Stimulated activated effector memory CD8-positive, alpha-beta T cell treated with anti-CD3 and anti-CD28 coated beads, Interleukin-12 subunit alpha, Interleukin-12 subunit beta, amount 100 ng/mL, for 72 hours (primary cell): ENCODE results near the gene CDH13.

Source experiments
- ATAC-seq: fragments of 150-1000 bp; cut with Tn5 transposase; 2 replicates; pipeline ENCODE4 v1.10.0; 2021
- DNase-seq, 2 donors: peaks; one replicate each; pipeline ENCODE4 v3.0.0; 2021 to 2022; ENCODE audit warnings: low spot score in 2 of 2
- H3K27ac Mint-ChIP-seq: one replicate; pipeline ENCODE4 v1.8.0; 2022; ENCODE audit warnings: mild to moderate bottlenecking, mixed read lengths
- H3K36me3 Mint-ChIP-seq: one replicate; pipeline ENCODE4 v1.8.0; 2022; ENCODE audit warnings: mild to moderate bottlenecking, mixed read lengths
- H3K4me1 Mint-ChIP-seq: one replicate; pipeline ENCODE4 v1.8.0; 2022; ENCODE audit warnings: mixed read lengths
- H3K4me3 Mint-ChIP-seq: one replicate; pipeline ENCODE4 v1.8.0; 2022; ENCODE audit warnings: mild to moderate bottlenecking, mixed read lengths
- H3K9me3 Mint-ChIP-seq: one replicate; pipeline ENCODE4 v1.8.0; 2022; ENCODE audit warnings: mixed read lengths

The CDH13 gene

GRCh38 chr16:82783933-82784572 is 157.3 kb downstream of the CDH13 start:
- H3K9me3 Mint-ChIP-seq = no peaks in the 10 kb centered on the region
- no peak overlapping the region for H3K27ac Mint-ChIP-seq
- H3K36me3 Mint-ChIP-seq = no peaks in the 10 kb centered on the region
- peaks cover 10% of the 10 kb centered on the region for H3K4me1 Mint-ChIP-seq
- DNase-seq (no peak), ATAC-seq (no peak)
- no peak overlapping the region for H3K4me3 Mint-ChIP-seq

- DNase-seq = no peak
- no peak overlapping the region for H3K4me3 Mint-ChIP-seq
Observed at GRCh38 chr16:82784573-82784968, 157.8 kb downstream of the CDH13 start.

GRCh38 chr16:82788225-82788624 is 161.5 kb downstream of the CDH13 start:
- Mint-ChIP-seq H3K4me3 (no peak overlapping the region), H3K36me3 (no peaks in the 10 kb centered on the region), H3K4me1 (no peaks in the 10 kb centered on the region), H3K27ac (no peak overlapping the region), H3K9me3 (no peaks in the 10 kb centered on the region)
- no peak for ATAC-seq
- DNase-seq = no peak

More at GRCh38 chr16:82784573-82784968, 157.8 kb downstream of the CDH13 start:
- Mint-ChIP-seq H3K4me1 (peaks cover 10% of the 10 kb centered on the region), H3K36me3 (no peaks in the 10 kb centered on the region), H3K9me3 (no peaks in the 10 kb centered on the region), H3K27ac (no peak overlapping the region)
- ATAC-seq = no peak

GRCh38 chr16:82788919-82789318 is 162.2 kb downstream of the CDH13 start:
- H3K27ac Mint-ChIP-seq = no peak overlapping the region
- no peaks in the 10 kb centered on the region for H3K9me3 Mint-ChIP-seq
- H3K4me1 Mint-ChIP-seq = no peaks in the 10 kb centered on the region
- no peaks in the 10 kb centered on the region for H3K36me3 Mint-ChIP-seq
- DNase-seq = no peak
- H3K4me3 Mint-ChIP-seq = no peak overlapping the region
- no peak for ATAC-seq

- Mint-ChIP-seq H3K4me1 (no peaks in the 10 kb centered on the region), H3K36me3 (no peaks in the 10 kb centered on the region), H3K9me3 (no peaks in the 10 kb centered on the region), H3K27ac (no peak overlapping the region), H3K4me3 (no peak overlapping the region)
- no peak for DNase-seq
- no peak for ATAC-seq
Observed at GRCh38 chr16:82792693-82793092, 165.9 kb downstream of the CDH13 start.

- Mint-ChIP-seq H3K9me3 (no peaks in the 10 kb centered on the region), H3K4me3 (no peak overlapping the region), H3K4me1 (no peaks in the 10 kb centered on the region), H3K36me3 (no peaks in the 10 kb centered on the region), H3K27ac (no peak overlapping the region)
- DNase-seq = no peak
- no peak for ATAC-seq
Observed at GRCh38 chr16:82793528-82794245, 166.9 kb downstream of the CDH13 start.

- H3K36me3 Mint-ChIP-seq = no peaks in the 10 kb centered on the region
- no peak overlapping the region for H3K27ac Mint-ChIP-seq
- peaks cover 3% of the 10 kb centered on the region for H3K4me1 Mint-ChIP-seq
- H3K9me3 Mint-ChIP-seq = no peaks in the 10 kb centered on the region
- ATAC-seq = no peak
- no peak for DNase-seq
- no peak overlapping the region for H3K4me3 Mint-ChIP-seq
Observed at GRCh38 chr16:82796047-82796446, 169.3 kb downstream of the CDH13 start.

- no peaks in the 10 kb centered on the region for H3K9me3 Mint-ChIP-seq
- H3K4me1 Mint-ChIP-seq = peaks cover 13% of the 10 kb centered on the region
- H3K36me3 Mint-ChIP-seq = no peaks in the 10 kb centered on the region
- DNase-seq (peak; percentile 3 to 62), ATAC-seq (peak; percentile 94)
- peak overlapping the region; percentile 34 for H3K4me3 Mint-ChIP-seq
- H3K27ac Mint-ChIP-seq = peak overlapping the region; percentile 59
Observed at GRCh38 chr16:82801361-82801760, 174.6 kb downstream of the CDH13 start.

GRCh38 chr16:82805866-82806265 is 179.1 kb downstream of the CDH13 start:
- DNase-seq (no peak), ATAC-seq (no peak)
- H3K36me3 Mint-ChIP-seq = no peaks in the 10 kb centered on the region
- H3K4me3 Mint-ChIP-seq = no peak overlapping the region
- no peak overlapping the region for H3K27ac Mint-ChIP-seq
- H3K9me3 Mint-ChIP-seq = no peaks in the 10 kb centered on the region
- H3K4me1 Mint-ChIP-seq = peaks cover 12% of the 10 kb centered on the region

GRCh38 chr16:82807311-82807710 is 180.5 kb downstream of the CDH13 start:
- no peaks in the 10 kb centered on the region for H3K9me3 Mint-ChIP-seq
- no peak for ATAC-seq
- no peak overlapping the region for H3K27ac Mint-ChIP-seq
- H3K4me1 Mint-ChIP-seq = peaks cover 4% of the 10 kb centered on the region
- DNase-seq = no peak
- no peak overlapping the region for H3K4me3 Mint-ChIP-seq
- no peaks in the 10 kb centered on the region for H3K36me3 Mint-ChIP-seq

- no peak overlapping the region for H3K27ac Mint-ChIP-seq
- no peaks in the 10 kb centered on the region for H3K9me3 Mint-ChIP-seq
- H3K4me3 Mint-ChIP-seq = no peak overlapping the region
- H3K4me1 Mint-ChIP-seq = peaks cover 5% of the 10 kb centered on the region
- no peaks in the 10 kb centered on the region for H3K36me3 Mint-ChIP-seq
- no peak for ATAC-seq
- no peak for DNase-seq
Observed at GRCh38 chr16:82808036-82808435, 181.3 kb downstream of the CDH13 start.

- no peaks in the 10 kb centered on the region for H3K9me3 Mint-ChIP-seq
- H3K36me3 Mint-ChIP-seq = no peaks in the 10 kb centered on the region
- no peak overlapping the region for H3K4me3 Mint-ChIP-seq
- peaks cover 5% of the 10 kb centered on the region for H3K4me1 Mint-ChIP-seq
- DNase-seq = no peak
- no peak overlapping the region for H3K27ac Mint-ChIP-seq
- ATAC-seq = no peak
Observed at GRCh38 chr16:82810077-82810476, 183.3 kb downstream of the CDH13 start.

- DNase-seq (no peak), ATAC-seq (no peak)
- no peak overlapping the region for H3K27ac Mint-ChIP-seq
- H3K4me1 Mint-ChIP-seq = peaks cover 5% of the 10 kb centered on the region
- no peaks in the 10 kb centered on the region for H3K9me3 Mint-ChIP-seq
- no peaks in the 10 kb centered on the region for H3K36me3 Mint-ChIP-seq
- H3K4me3 Mint-ChIP-seq = no peak overlapping the region
Observed at GRCh38 chr16:82814059-82814458, 187.3 kb downstream of the CDH13 start.

- Mint-ChIP-seq H3K27ac (no peak overlapping the region), H3K4me1 (no peaks in the 10 kb centered on the region), H3K9me3 (no peaks in the 10 kb centered on the region), H3K4me3 (no peak overlapping the region), H3K36me3 (no peaks in the 10 kb centered on the region)
- DNase-seq (no peak), ATAC-seq (no peak)
Observed at GRCh38 chr16:82819286-82819685, 192.5 kb downstream of the CDH13 start.

- H3K36me3 Mint-ChIP-seq = no peaks in the 10 kb centered on the region
- H3K4me3 Mint-ChIP-seq = no peak overlapping the region
- ATAC-seq (no peak), DNase-seq (no peak)
- H3K4me1 Mint-ChIP-seq = no peaks in the 10 kb centered on the region
- no peaks in the 10 kb centered on the region for H3K9me3 Mint-ChIP-seq
- H3K27ac Mint-ChIP-seq = no peak overlapping the region
Observed at GRCh38 chr16:82820855-82821254, 194.1 kb downstream of the CDH13 start.

- Mint-ChIP-seq H3K36me3 (no peaks in the 10 kb centered on the region), H3K27ac (no peak overlapping the region), H3K4me3 (no peak overlapping the region), H3K4me1 (no peaks in the 10 kb centered on the region), H3K9me3 (no peaks in the 10 kb centered on the region)
- DNase-seq (no peak), ATAC-seq (no peak)
Observed at GRCh38 chr16:82824408-82824807, 197.6 kb downstream of the CDH13 start.
